Neural cell (in vitro differentiated cells): ENCODE data around the gene PTPRG. TPM values are rescaled to one million over a fixed set of nuclear protein-coding genes. Genes with fewer than 3 reads are reported as not detected.

ENCODE experiments used
- H2AFZ ChIP-seq: fragments of 200-600, 300-800 bp; sonication (generic), shearing (Covaris generic); 2 replicates; pipeline ENCODE4 v1.6.0; 2014; ENCODE audit warnings: low read depth, mild to moderate bottlenecking, antibody characterized with exemption, low read length, moderate library complexity
- H3F3A ChIP-seq: fragments of 200-600 bp; shearing (Covaris generic); 2 replicates; pipeline ENCODE4 v1.6.1; 2016; ENCODE audit warnings: mild to moderate bottlenecking, moderate library complexity, mixed read lengths, antibody characterized with exemption, low read length; ENCODE audit not compliant: insufficient read depth, poor library complexity, severe bottlenecking
- H3K27ac ChIP-seq: fragments of 200-600, 300-800 bp; sonication (generic), shearing (Covaris generic); 2 replicates; pipeline ENCODE4 v1.5.1; 2014; ENCODE audit warnings: mild to moderate bottlenecking, low read length, moderate library complexity
- H3K27me3 ChIP-seq: fragments of 300-800, 200-600 bp; sonication (generic), shearing (Covaris generic); 2 replicates; pipeline ENCODE4 v1.6.0; 2014; ENCODE audit warnings: mild to moderate bottlenecking, low read depth, low read length, moderate library complexity; ENCODE audit not compliant: insufficient read depth
- H3K36me3 ChIP-seq: fragments of 300-800, 200-600 bp; sonication (generic), shearing (Covaris generic); 2 replicates; pipeline ENCODE4 v1.5.1; 2014; ENCODE audit warnings: mild to moderate bottlenecking, antibody characterized with exemption, low read length, moderate library complexity; ENCODE audit not compliant: insufficient read depth
- H3K4me2 ChIP-seq: fragments of 300-800, 200-600 bp; sonication (generic), shearing (Covaris generic); 2 replicates; pipeline ENCODE4 v1.6.0; 2014; ENCODE audit warnings: mild to moderate bottlenecking, low read length
- H3K4me3 ChIP-seq: fragments of 300-800, 200-600 bp; sonication (generic), shearing (Covaris generic); 2 replicates; pipeline ENCODE4 v1.5.1; 2014; ENCODE audit warnings: mild to moderate bottlenecking, low read length, moderate library complexity
- H3K79me2 ChIP-seq: fragments of 200-600 bp; shearing (Covaris generic); replicated peaks from 2 replicates; pipeline ENCODE4 v1.6.0; 2014; ENCODE audit warnings: mild to moderate bottlenecking, low read length, moderate library complexity; ENCODE audit not compliant: insufficient read depth
- H3K9ac ChIP-seq: fragments of 300-800, 200-600 bp; sonication (generic), shearing (Covaris generic); 2 replicates; pipeline ENCODE4 v1.6.1; 2016; ENCODE audit warnings: mild to moderate bottlenecking, low read length, mixed read lengths
- H3K9me2 ChIP-seq: fragments of 200-600 bp; shearing (Covaris generic); 2 replicates; pipeline ENCODE4 v1.6.1; 2016; ENCODE audit warnings: mild to moderate bottlenecking, low read length, mixed read lengths; ENCODE audit not compliant: insufficient read depth
- H3K9me3 ChIP-seq: fragments of 200-600, 300-800 bp; sonication (generic), shearing (Covaris generic); 2 replicates; pipeline ENCODE4 v1.6.1; 2016; ENCODE audit warnings: mild to moderate bottlenecking, mixed run types, low read length, moderate library complexity, mixed read lengths
- H4K20me1 ChIP-seq: fragments of 200-600 bp; shearing (Covaris generic); 2 replicates; pipeline ENCODE4 v1.6.1; 2016; ENCODE audit warnings: mild to moderate bottlenecking, mixed run types; ENCODE audit not compliant: insufficient read depth
- CTCF ChIP-seq: fragments of 450-650 bp; IDR thresholded peaks from 2 replicates; pipeline ENCODE4 v1.5.1; 2014; ENCODE audit warnings: antibody characterized with exemption, mild to moderate bottlenecking, moderate library complexity; ENCODE audit not compliant: poor library complexity, severe bottlenecking
- EP300 ChIP-seq: fragments of 450-650 bp; conservative IDR thresholded peaks from 2 replicates; pipeline ENCODE4 v1.6.1; 2014; ENCODE audit warnings: antibody characterized with exemption, mild to moderate bottlenecking, moderate library complexity; ENCODE audit not compliant: poor library complexity, severe bottlenecking
- EZH2 ChIP-seq: fragments of 200-600, 300-800 bp; shearing (Covaris generic), sonication (generic); IDR thresholded peaks from 2 replicates; pipeline ENCODE4 v1.6.1; 2014; ENCODE audit warnings: antibody characterized with exemption, low read length, borderline replicate concordance, mild to moderate bottlenecking; ENCODE audit not compliant: insufficient read depth, poor library complexity, severe bottlenecking
- MXI1 ChIP-seq: fragments of 450-650 bp; conservative IDR thresholded peaks from 2 replicates; pipeline ENCODE4 v1.6.1; 2014; ENCODE audit warnings: antibody characterized with exemption, mild to moderate bottlenecking; ENCODE audit not compliant: poor library complexity, severe bottlenecking
- POLR2AphosphoS5 ChIP-seq: IDR thresholded peaks from 2 replicates; pipeline ENCODE4 v1.6.1; 2012
- RAD21 ChIP-seq: fragments of 450-650 bp; conservative IDR thresholded peaks from 2 replicates; pipeline ENCODE4 v1.6.1; 2014; ENCODE audit warnings: antibody characterized with exemption, mild to moderate bottlenecking, moderate library complexity
- REST ChIP-seq: IDR thresholded peaks from 2 replicates; pipeline ENCODE4 v1.6.1; 2012; ENCODE audit warnings: borderline replicate concordance
- SMC3 ChIP-seq: fragments of 450-650 bp; conservative IDR thresholded peaks from 2 replicates; pipeline ENCODE4 v1.6.1; 2014; ENCODE audit warnings: antibody characterized with exemption, mild to moderate bottlenecking, moderate library complexity; ENCODE audit not compliant: poor library complexity
- TAF1 ChIP-seq: IDR thresholded peaks from 2 replicates; pipeline ENCODE4 v1.6.1; 2012; ENCODE audit warnings: low read depth
- polyA plus RNA-seq: library from polyadenylated mRNA; depleted of rRNA; stranded (reverse); fragments of >200 nt; gene quantifications from 2 replicates; pipeline ENCODE4 v1.2.3, GENCODE V29; 2014

Gene PTPRG
- polyA plus RNA-seq, 1 donor from 2014 or later = 33.1 TPM

GRCh38 chr3:61807865-61808276 is 246.5 kb downstream of the PTPRG start:
- peaks cover 3% of the 10 kb centered on the region for H3F3A ChIP-seq
- H3K9ac ChIP-seq = no peak overlapping the region
- no peak overlapping the region for H3K27ac ChIP-seq
- no peaks in the 10 kb centered on the region for H3K9me3 ChIP-seq
- no peaks in the 10 kb centered on the region for H3K79me2 ChIP-seq
- H2AFZ ChIP-seq = no peak overlapping the region
- no peaks in the 10 kb centered on the region for H3K36me3 ChIP-seq
- no peak overlapping the region for H3K4me3 ChIP-seq
- no peaks in the 10 kb centered on the region for H4K20me1 ChIP-seq
- no peaks in the 10 kb centered on the region for H3K9me2 ChIP-seq
- H3K4me2 ChIP-seq = no peak overlapping the region
- H3K27me3 ChIP-seq = no peaks in the 10 kb centered on the region
- TF ChIP-seq EZH2 = no peak
- no peak for TF ChIP-seq MXI1
- no peak for TF ChIP-seq REST
- no peak for TF ChIP-seq EP300
- no peak for TF ChIP-seq CTCF
- TF ChIP-seq RAD21 = no peak
- no peak for TF ChIP-seq POLR2AphosphoS5
- TF ChIP-seq SMC3 = no peak
- no peak for TF ChIP-seq TAF1

- Histone ChIP-seq H3F3A (peaks cover 3% of the 10 kb centered on the region), H3K4me3 (no peak overlapping the region), H4K20me1 (no peaks in the 10 kb centered on the region), H3K9me2 (no peaks in the 10 kb centered on the region), H3K27ac (no peak overlapping the region), H3K36me3 (no peaks in the 10 kb centered on the region), H3K79me2 (no peaks in the 10 kb centered on the region), H3K4me2 (no peak overlapping the region), H2AFZ (no peak overlapping the region), H3K9ac (no peak overlapping the region), H3K9me3 (no peaks in the 10 kb centered on the region), H3K27me3 (no peaks in the 10 kb centered on the region)
- TF ChIP-seq RAD21 = no peak
- no peak for TF ChIP-seq MXI1
- TF ChIP-seq POLR2AphosphoS5 = no peak
- TF ChIP-seq CTCF = no peak
- TF ChIP-seq SMC3 = no peak
- no peak for TF ChIP-seq EZH2
- TF ChIP-seq EP300 = no peak
- TF ChIP-seq REST = no peak
Measured at GRCh38 chr3:61808526-61808925, 247.2 kb downstream of the PTPRG start.
